HTR-8/SVneo (cell line): Measurements from ENCODE around the gene ZCCHC2.

Experiments used
- DNase-seq: peaks from one replicate; pipeline ENCODE4 v3.0.0; 2011; ENCODE audit warnings: low spot score, mixed read lengths; ENCODE audit not compliant: insufficient read length
- FAIRE-seq: peaks from 2 replicates; lab custom pipeline; 2011; peaks lifted over from hg19 to GRCh38; lab: Jason Lieb, UNC

The ZCCHC2 gene

DNA sequence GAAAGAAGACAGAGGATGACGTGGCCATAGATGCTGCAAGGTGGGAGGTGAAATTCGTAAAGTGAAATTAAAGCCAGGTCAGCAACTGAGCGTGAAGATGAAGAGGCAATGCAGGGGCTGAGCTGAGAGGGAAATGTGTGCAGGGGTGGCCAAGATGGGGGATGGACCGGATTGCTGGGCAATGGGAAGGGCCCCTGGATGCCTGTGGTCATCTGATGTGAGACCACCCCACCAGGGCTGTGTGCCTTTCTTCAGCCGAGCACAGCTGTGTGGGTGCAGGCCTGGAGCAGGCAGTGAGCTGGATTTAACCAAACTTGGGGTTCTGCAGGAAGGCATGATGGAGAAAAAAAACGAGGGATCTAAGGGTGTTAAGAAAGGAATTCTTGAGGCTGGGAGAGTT is 80.4 kb downstream of the ZCCHC2 start:
- FAIRE-seq (no peak), DNase-seq (no peak)

DNA sequence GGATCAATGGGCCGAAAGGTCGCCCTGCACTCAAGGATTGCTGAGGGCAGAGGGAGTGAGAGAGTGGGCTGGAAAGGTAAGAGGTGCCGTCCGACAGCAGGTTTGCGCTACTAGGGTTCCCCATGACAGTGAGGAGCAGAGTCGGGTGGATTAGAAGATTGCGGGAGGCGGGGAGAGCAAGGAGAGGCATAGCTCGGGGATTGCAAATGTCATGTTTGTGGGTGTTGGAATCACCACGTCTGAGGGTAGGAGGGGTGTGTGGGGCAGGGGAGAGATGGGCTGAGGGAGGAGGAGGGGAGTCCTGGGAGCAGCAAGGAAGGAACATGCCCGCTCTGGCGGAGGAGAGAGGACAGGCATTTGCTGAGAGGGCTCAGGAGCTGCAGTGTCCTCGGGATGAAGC is 81.2 kb downstream of the ZCCHC2 start:
- DNase-seq, result no peak
- no peak for FAIRE-seq

DNA sequence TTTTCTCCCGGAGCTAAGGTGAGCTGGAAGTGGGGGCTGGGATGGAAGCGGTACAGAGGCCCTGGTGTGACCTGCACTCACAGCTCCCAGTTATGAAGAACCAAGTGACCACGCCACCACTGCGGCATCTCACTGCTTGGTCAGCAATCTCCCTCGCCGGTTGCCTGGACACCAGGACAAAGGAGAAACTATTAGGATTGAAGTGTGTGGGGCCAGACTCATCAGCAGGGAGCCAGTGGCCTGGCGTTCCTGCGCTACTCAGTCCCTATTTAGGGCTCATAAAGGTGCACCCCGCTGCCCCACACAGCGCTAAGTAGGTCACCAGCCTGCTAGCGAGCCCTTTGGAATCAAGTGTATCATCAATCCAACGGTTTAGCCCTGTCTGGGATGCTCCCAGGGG is 82.9 kb downstream of the ZCCHC2 start:
- no peak for FAIRE-seq
- DNase-seq, result no peak

DNA sequence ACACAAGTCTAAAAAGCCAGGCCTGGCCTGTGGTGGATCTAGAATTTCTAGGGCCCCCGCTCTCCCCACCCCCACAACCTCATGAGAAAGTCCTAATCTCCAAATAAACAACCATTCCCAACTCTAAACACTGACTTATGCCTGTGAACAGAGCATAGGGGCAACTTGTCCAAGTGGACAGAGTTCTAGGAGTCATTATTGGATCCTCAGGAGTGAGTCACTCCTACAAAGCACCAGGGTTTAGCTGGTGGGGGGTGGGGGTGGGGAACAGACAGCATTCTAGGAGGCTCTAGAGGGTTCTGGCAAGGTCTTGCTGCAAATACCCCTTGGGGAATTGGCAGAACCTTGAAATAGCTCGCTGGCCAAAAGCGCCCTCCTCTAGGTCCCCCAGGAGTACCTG is 83.3 kb downstream of the ZCCHC2 start:
- no peak for DNase-seq
- no peak for FAIRE-seq

DNA sequence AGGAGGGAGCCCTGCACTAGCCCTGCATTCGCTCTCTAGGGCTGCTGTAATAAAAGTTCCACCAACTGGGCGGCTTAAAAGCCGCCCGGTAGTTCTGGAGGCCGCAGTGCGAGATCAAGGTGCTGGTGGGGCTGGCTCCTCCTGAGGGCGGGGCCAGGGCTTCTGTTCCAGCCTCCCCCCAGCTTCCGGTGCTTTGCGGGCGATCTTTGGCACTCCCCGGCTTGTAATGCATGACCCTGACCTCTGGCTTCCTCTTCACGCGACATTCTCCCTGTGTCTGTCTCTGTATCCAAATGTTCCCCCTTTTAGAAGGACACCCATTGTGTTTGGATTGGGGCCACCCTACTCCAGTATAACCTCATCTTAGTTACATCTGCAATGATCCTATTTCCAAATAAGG is 84.5 kb downstream of the ZCCHC2 start:
- DNase-seq, result no peak
- FAIRE-seq, result no peak

DNA sequence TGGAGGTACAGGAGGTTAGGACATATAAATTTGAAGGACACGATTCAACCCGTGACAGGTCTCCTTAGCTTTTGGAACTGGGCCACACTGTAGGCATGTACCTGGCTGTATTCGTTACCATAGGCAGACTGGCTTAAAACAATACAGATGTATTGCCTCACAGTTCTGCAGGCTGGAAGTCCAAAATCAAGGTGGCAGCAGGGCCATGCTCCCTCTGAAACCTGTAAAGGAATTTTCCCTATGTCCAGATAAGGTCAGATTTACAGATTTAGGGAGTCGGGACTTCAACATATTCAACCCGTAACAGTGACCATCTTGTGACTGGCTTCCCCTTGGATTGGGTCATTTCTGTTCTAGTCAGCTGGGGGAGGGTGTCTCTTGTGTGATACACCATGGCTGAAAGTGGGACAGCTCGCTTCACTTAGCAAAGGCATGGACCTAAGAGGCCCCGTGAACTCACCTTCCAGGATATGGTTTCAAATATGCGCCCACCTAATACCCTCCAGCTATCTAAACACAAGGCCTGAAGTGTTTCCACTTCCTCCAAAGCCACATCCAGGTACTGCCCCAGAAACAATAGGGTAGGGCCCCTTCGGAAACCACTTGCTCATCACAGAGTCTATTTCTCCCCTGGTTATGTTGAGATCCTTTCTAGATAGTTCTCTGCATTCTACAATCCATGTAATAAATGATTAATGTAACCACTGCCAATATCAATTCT is 85.0 kb downstream of the ZCCHC2 start:
- no peak for FAIRE-seq
- no peak for DNase-seq

DNA sequence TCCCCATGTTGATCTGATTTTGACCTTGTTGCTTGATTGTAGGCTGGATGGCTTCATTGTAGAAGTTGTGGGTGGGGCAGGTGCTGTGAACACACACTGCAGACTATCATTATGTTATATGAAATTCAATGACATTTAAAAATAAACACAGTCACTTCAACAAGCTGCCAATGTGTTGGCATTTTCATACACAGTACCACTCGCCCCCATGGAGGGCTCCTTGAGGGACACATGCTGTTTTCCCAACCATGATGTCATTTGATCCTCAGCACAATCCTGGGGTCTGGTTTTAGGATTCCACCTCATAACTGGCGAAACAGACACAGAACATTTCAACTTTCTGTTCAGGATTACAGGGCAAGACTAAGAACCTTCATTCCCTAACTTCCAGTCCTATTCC is 86.9 kb downstream of the ZCCHC2 start:
- no peak for FAIRE-seq
- no peak for DNase-seq

DNA sequence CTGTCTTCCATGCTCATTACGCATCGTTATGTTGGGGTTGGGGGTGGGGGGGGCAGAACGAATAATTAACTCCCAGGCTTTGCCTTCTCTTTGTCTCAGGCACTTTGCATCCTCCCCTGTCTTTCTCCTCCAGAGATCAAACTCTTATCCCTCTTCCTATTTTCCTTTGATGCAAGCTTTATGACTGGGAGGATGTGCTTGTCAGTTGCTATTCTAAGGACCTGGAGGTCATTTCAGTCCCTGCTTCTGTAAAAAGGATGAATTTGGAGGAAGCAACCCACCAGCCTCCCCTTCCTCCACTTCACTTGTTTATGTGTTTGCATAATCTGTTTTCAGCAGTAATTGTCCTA is 87.5 kb downstream of the ZCCHC2 start:
- DNase-seq (no peak), FAIRE-seq (no peak)

DNA sequence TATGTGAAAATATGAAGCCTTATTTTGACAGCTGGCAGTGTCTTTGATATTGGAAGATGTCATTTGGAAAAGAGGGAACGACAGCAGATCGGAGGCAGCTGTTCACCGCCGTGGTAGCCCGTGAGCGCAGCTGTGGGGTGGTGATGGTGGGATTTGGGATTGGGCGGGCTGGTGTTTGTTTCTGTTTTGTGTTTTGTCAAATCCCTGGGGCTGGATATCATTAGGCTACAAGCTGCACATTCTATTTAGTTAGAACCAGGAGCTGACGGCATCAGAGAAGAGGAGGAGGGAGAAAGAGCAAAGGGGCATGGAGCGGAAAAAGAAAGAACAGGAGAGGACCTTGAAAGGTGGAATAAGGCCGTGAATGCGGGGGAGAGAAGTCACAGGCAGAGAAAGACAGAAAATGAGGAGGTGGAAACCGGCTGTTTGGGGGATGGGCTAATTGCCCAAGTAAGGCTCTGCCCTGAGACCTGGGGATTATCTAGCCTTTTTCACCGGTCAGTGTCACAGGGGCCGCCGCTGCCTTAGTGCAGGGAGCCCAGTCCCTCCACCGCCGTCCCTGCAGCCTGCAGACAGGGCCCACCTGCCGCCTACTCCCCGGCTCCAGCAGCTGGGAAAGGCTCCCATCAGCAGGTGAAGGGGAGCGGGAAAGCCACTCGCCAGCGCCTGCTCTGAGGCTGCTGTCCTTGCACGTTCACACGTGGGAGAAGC is 88.0 kb downstream of the ZCCHC2 start:
- FAIRE-seq, result no peak
- no peak for DNase-seq

DNA sequence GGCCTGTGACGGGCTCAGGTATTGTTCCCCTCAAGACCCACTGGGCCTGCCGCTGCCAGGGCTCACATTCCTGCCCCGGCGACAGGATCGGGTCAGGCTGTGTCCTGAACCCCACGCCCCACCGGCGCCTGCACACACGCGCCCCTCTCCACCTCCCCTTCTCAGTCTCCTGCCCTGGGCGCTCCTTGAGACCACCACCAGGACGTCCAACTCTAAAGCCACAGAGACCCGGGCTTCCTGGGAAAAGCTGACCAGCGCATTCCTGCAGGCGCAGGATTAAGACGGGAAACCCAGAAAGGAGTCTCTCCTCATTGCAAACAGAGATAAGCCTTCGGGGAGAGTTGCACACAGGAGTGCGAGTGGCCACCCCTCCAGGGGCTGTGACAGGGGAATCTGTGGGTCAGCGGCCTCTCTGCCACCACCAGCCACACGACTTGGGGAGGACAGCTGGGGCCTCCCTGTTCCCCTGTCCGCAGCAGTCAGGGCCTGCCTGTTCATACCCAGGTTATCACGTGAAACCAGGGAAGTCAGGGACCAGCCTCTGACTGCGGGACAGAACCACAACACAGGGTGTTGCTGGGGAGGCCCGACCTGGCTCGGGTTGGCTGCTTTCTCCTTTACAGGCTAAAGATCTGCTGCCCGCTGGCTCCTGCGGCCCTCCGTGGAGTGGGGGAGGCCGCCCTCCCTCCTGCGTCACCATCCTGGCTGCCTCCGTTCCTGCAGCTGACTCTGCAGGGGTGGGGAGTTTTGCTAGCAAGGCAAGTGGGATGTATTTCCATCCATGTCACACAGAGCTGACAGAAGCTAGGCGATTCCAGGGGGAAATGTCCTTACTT is 88.8 kb downstream of the ZCCHC2 start:
- DNase-seq (no peak), FAIRE-seq (no peak)

DNA sequence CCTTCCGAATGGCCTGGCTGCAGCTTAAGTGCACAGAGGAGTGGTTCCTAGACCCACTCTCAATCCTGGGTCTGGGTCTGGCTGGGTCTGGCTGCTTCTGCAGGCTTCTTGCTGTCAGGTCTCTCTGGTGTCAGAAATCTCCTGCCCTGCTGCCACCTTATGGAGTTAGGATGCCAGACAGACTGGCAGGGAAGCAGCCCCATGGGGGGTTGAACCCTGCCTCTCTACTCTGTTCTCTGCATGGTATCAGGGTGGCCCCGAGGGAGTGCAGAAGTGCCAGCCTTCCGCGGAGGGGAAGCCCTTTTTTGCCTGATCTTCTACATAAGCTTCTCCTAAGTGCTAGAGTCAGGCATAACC is 89.4 kb downstream of the ZCCHC2 start:
- DNase-seq, result no peak
- no peak for FAIRE-seq

DNA sequence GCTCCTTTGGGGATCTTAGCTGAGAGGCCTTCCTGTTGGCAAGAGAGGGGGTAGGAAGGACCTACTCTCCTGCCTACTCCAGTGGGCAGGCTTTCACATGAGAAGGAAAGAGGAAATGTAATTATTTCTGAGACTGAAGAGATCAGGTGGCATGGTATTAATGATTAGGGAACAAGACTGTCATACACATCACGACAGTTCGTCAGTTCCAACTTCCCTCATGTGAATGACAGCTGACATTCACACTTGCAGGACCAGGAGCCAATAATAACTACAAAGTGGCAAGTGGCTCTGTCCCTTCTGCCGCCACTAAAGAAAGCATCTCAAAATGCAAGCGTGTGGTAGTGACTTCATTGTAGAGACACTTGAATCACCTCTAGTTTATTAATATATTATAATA is 90.0 kb downstream of the ZCCHC2 start:
- DNase-seq (no peak), FAIRE-seq (no peak)

DNA sequence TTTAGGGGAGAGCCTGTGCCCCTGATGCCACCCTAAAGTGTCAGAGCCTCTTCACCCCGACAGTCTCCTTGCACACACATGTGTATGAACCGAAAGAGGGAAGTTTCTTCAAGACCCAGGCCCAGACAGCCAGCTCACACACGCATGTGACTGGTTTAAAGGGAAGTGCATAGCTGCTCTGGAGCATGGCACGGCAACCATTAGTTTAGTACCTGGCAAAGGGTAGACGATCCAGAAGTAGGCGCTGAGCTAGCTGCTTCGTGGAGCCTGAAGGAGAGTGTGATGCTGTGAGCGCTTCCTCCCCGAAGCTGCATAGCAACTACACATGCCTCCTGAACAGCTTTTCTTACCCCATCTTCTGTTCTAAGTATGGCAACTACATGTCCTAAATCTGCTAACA is 91.7 kb downstream of the ZCCHC2 start:
- FAIRE-seq (no peak), DNase-seq (no peak)

DNA sequence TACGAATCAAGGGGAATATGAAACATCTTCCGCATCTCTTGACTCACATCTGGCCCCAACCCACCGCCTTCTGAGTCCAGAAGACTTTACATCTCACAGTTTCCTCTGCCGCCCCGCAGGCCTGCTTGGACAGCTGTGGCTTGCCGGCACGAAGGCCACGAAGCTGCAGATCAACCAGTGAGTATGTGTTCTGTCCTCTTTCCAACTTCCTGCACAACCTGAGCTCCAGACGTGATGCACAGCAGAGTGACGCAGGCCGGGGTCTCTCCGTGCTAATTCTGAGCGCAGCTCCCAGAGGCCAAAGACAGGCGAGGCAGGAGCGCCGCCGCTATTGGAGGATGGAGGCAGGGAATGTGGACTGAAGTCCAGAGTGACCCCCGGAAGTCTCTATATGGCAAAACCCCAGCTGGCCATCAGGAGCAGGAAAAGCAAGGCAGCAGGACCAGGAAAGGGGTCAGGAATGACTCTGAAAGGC is 93.5 kb downstream of the ZCCHC2 start:
- FAIRE-seq, result no peak

DNA sequence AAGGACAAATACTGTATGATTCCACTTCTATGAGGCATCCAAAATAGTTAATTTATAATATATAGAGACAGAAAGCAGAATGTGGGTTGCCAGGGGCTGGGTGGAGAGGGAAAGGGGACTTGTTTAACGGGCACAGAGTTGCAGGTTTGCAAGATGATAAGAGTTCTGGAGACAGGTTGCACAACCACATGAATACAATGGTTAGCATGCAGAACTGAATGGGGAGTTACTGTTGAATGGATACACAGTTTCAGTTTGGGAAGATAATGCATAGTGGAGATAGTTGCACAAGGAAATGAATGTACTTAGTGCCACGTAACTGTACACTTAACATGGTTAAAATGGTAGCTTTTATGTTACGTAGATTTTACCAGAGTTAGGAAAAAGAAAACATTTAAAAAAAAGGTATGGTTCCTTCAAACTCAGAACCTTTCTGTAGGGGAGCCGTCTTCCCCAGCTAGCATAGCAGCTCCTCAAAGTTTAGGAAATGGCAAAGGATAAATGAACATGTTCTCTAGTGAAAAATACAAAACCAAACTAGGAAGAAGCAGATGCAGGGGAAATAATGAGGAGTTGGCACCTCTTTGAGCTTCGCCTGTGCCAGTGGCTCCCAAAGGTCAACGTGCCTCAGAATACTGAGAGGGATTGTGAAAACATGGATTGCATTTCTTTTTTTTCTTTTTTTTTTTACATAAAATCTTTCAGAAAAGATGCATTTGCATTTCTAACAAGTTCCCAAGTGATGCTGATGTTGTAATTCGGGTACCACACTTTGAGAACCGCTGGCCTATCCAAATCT is 95.2 kb downstream of the ZCCHC2 start:
- no peak for FAIRE-seq
- no peak for DNase-seq

More for the DNA sequence above, 93.5 kb downstream of the ZCCHC2 start:
- DNase-seq, result no peak

DNA sequence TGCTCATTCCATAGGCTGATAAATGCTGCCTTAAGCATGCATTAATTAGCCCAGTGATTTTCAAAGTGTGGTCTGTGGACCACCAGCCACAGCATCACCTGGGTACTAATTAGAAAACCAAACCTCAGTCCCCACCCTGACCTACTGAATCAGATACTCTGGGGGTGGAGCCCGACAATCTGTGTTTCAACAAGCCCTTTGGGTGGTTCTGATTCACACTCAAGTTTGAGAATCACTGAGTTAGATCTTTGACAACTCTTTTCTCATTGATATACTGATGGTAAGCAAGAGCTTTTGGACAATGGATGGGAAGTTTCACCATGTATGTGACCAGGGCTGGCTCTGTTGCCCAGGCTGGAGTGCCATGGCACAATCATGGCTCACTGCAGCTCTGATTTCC is 95.9 kb downstream of the ZCCHC2 start:
- no peak for FAIRE-seq

DNA sequence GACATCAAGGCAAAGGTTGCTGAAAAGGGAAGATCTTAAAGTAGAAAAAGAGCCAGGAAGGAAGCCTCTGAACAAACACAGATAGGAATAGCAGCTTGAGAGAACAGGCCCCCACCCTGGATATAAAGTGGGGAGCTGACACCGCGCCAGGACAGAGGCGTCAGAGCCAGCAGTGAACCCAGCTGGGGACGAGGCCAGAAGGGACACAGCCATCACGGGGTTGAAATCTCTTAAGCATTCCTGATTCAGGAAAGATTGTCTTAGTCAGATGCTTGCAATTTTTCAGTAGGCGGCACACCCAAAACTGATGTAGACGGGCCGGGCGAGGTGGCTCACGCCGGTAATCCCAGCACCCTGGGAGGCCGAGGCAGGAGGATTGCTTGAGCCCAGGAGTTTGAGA is 98.7 kb downstream of the ZCCHC2 start:
- no peak for DNase-seq
- FAIRE-seq, result no peak

More for the DNA sequence above, 95.9 kb downstream of the ZCCHC2 start:
- no peak for DNase-seq

DNA sequence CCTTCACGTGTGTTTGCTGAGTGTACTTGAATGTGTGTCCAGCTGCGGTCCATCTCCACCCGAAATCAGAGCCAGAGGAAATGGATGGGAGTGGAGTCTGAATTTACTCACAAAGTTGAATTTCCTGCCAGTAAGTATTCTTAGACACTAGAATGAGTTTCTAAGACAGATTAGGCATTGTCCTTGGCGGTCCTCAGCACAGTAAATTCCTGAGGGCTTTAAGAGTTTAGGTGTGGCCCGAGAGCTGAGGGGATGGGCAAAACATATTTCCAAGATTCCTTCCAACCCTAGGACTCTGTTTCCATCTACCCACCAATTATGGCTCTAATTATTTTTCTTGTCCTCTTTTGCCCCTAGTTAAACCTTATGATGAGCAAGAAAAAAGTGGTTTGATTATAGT is 102.2 kb downstream of the ZCCHC2 start:
- FAIRE-seq, result no peak
- DNase-seq, result no peak
